Measurements from ENCODE around the gene ME3.
"Not testable (repeated sequence)": the region's sequence is repeated elsewhere in the genome, so short reads cannot be mapped to it uniquely, and the experiment has no call there.

Gene ME3

DNA sequence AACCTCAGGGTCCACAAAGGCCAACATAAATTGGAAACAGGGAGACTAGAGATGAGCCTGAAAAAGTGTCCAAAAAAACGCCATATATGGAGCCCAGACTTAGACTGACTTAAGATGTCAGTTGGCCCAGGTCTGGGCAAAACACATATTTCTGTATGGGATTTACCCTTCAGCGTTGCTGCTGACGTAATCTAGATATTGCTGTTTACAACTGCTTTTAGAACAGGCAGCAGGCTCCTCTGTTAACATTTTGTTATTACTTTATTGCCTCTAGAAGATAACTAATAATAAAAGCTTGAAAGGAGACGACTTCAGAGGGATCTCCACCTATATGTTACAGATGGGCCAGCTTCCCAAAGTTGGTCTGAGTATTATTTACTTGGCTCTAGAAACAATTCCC, 8.7 kb downstream of the ME3 start:
- DNase-seq (ENCODE audit: low read depth in 3 of 3), result no peak

DNA sequence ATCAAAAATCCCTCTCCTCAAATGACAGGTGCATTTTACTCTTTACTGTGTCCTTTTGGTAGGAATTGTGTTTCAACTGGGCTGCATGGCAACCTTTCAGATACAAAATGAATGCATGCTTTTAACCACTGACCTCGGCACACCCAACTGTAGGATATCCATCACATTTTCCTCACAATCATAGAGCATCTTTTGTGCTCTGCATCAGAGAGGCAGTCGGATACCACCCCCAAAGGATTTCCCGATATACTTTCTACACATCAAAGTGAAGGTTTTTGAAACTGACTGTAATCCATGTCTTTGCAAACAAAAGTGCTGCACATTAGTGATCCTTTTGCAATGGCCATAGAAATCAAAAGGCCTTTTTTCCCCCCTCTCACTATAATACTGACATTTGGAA, 9.1 kb downstream of the ME3 start:
- DNase-seq (ENCODE audit: low read depth in 3 of 3), result no peak

DNA sequence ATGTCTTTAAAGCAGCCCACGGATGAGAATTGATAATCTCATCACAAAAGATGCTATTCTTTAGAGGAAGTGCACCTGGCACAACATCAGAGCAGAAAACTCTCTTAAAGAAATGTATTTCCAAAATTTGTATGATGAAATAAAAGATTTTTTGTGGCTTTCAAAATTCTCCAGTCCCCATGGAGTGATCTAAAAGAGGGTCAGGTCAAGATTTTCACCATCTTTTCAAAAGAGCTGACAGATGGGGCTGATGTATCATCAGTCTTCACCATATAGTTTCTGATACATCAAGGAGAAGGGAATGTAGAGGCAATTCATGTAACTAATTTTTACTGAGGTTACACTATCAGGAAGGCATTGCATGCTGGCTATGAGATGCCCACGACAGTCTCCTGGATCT, 11.7 kb downstream of the ME3 start:
- DNase-seq (ENCODE audit: low read depth in 3 of 3), result no peak

DNA sequence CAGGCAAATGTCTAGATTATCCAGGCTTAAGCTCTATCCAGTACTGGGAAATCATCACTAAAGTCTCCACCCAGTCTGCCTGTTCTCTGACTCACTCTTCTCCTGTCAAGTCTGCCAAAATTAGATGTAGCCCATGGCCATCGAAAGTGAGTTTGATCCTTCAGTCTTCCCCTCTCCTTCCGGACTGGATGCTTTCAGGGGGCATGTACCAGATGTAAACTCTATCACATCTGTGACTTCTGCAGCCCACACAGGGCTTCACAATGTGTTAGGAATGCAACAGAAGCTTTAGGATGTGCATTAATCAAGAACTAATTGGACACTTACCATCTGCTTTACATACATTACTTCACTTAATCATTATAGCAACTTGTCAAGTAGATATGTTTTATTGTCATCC, 12.3 kb downstream of the ME3 start:
- DNase-seq (ENCODE audit: low read depth in 3 of 3), result no peak

DNA sequence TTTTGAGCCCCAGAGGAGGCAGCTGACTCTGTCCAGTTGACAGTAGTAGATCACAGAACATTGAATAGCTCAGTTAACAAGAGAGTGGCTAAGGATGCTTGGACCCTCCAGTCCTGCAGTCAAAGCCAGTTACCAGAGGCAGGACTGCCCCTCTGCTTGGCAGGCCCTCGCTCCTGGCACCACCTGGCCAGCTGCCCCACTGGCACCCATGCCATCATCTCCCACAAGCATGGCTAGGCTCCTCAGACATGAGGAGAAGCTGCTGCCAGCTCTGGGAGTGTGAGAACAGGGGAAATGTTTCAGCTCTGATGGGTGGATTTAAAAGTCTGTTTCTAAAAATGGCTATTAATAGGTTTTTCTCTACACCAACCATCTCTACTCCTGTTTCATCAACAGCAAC, 13.9 kb downstream of the ME3 start:
- DNase-seq (ENCODE audit: low read depth in 3 of 3), result no peak

DNA sequence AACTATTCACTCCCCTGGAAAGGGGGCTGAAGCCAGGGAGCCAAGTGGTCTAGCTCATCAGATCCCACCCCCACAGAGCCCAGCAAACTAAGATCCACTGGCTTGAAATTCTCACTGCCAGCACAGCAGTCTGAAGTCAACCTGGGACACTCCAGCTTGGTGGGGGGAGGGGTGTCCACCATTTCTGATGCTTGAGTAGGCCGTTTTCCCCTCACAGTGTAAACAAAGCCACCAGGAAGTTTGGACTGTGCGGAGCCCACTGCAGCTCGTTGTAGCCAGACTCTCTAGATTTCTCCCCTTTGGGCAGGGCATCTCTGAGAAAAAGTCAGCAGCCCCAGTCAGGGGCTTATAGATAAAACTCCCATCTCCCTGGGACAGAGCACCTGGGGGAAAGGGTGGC, 27.2 kb downstream of the ME3 start:
- not testable (repeated sequence) for DNase-seq (ENCODE audit: low read depth in 3 of 3)

DNA sequence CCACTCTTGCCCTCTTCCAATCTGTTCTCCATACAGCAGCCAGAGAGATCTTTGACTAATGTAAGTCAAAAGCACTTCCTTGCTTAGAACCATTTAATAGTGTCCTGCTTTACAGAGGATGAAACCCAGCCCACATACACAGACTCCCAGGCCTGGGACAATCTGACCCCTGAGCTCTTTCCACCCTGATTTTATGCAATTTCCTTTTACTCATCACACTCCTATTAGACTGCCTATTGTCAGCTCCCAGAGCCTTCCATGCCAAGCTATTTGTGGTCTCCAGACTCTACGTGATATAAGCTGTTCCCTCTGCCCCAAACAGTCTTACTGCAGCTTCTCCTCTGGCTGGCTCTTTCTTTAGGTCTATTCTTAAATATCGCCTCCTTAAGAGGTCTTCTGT, 28.1 kb downstream of the ME3 start:
- no peak for DNase-seq (ENCODE audit: low read depth in 3 of 3)

DNA sequence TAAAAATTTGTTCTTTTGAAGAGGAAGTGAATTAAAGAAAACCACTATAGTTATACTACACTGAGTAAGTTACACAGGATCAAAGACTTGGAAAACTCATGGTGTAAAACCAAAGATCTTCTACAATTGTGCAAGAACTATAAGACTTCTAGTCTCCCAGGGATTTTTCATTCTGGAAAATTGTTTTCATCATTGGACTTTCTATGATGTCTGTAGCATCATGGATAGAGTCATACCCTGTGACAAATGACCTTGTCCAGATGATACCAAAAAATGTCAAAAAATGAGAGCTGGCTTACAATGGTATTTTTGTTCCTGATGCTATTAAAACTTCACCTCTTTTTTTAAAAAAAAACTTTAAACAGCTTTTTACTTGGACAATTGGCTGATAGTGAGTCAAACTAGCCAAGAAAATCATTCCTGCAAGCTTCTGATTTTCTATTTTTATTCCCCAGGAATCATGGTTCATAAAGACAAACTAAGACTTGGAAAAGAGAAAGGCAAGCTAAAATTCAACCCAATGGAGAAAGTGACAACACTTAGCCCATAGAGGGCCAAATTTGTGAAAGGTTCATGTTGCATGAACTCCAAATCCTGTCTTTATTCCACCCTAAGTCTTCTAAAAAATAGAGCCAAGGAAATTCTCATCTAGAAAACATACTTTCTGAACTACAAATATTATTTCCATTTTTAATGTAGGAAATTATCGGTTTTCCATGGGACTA, 30.7 kb downstream of the ME3 start:
- no peak for DNase-seq (ENCODE audit: low read depth in 3 of 3)

DNA sequence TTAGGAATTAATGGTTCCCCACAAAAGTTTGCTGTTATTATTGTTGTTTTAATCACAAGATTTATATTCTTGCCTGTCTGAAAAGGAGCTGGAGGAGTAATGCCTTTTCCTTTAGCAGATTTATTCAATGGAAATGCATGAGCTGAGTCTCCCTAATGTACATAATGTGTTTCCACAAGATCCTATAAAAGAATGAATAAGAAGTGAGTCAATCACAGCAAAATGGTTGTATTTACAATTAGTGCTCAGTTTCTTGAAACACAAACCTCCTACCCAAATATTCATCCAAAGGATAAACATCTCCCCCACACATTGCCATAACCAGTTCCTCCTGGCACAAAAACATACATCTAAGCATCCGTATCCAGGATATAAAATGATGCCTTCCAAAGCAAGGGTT, 33.3 kb downstream of the ME3 start:
- DNase-seq (ENCODE audit: low read depth in 3 of 3), result no peak

DNA sequence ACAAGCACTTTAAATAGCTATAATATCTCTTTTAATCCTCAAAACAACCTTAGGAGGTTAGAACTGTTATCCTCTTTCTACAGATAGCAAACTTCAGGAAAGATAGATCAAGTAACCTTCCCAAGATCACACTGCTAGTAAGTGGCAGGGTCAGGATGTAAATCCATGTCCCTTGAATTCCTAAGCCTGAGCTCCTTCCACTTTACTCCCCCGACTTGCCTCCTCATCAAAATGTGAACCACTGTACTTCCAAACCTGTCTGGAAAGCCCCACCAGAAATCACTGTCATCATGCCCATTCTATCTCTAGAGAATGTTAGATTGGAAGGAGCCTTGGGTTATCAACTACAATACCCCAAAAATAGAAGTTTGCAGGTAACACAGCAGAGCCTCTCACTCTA, 33.7 kb downstream of the ME3 start:
- no peak for DNase-seq (ENCODE audit: low read depth in 3 of 3)

DNA sequence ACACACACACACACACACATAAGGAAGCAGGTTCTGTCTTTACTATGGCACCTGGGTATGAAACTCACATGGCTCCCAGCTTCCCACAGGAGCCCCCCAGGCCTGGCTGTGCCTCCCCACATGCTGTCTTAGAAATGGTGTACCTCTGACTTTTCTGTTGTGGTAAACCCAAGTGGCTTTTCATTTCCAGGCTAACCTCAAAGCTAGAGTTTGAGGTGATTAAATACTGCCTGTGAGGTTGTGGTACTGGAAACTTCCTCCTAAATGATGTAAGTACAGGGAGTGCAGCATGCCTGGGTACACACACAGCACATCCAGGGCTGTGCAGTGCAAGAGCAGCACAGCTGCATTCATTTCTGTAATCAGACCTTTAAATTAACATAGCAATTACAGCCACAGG, 34.4 kb downstream of the ME3 start:
- DNase-seq (ENCODE audit: low read depth in 3 of 3), result no peak

DNA sequence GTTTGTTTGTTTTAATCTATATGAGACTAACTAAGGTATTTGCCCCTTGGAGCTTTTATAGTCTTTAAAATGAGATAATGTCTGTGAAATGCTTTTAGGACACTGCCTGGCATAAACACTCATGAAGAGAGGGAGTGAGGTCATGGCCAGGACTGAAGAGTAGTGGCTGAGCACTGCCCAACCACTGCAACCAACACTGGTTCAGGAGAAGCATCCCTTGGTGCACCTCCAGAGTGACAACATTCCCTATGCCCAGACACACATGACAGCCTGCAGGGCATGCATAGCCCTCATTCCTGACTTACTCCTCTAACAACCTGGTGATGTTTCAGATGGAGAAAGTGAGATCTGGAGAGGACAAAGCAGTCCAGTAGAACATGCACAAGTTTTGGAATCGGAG, 36.1 kb downstream of the ME3 start:
- no peak for DNase-seq (ENCODE audit: low read depth in 3 of 3)

DNA sequence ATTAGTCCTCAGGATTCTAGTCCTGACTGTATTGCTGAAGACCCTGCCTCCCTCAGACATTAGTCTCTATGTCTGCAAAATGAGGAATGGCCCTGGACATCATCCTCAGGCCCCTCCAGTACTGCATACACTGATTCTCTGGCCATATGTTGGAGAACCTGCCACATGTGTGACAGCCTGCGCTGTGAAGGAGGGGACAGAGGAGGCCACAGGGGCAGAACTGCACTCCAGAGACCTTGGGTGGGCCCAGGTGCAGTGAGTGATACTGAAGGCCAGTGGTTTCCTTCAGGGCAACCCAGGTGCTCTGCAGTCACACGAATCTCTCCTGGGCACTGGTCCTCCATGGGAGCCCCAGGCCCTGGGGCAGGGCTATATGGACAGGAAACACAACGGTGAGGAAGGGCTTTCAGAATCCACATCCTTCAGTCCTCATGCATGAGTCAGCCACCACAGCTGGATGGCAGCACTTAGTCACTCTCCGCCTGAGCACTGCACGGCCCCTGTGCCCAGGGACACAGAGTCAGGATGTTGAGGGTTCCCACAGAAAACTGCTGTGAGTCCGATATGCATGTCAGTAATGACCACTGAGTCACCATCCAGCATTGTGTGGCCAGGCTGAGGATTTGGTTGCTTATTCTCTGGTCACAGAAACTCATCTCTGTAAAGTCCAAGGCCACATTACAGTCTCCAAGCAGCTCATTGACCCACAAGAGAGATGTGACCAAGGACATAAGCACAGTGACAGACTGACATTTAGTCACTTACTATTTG, 39.7 kb downstream of the ME3 start:
- no peak for DNase-seq (ENCODE audit: low read depth in 3 of 3)

DNA sequence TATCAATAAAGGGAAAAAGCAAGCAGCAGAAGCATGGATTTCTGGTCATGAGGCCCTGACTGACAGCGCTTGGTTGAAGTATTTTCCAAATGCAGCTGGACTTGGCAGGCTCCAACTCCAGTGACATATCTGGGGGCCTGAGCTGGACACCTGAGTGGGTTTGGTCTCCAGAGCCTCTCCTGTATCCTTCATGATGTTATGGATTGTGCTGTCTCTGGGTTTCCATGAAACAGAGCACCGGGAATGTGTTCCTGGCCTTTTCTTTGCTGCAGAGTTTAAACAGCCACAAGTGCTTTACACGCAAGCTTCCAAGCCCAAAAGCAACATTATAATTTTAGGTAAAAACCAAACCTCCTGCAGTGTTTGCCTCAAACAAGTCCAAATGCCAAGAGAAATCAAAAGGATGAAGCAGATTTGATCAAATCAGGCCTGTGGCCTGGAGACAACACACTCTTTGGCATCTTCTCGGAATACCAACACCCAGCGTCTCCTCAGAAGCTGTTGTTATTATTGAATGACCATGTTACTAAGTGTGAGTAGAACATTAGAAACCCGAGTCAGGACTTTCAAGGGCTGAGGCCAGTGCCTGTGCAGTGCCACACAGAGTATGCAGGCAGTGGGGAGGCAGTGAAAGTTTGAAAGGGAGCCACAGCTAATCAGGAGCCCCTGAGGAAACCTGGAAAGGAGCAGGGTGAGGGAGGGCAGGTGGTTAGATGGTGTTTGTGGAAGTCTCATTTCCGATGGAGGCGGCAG, 42.0 kb downstream of the ME3 start:
- DNase-seq (ENCODE audit: low read depth in 3 of 3), result no peak

DNA sequence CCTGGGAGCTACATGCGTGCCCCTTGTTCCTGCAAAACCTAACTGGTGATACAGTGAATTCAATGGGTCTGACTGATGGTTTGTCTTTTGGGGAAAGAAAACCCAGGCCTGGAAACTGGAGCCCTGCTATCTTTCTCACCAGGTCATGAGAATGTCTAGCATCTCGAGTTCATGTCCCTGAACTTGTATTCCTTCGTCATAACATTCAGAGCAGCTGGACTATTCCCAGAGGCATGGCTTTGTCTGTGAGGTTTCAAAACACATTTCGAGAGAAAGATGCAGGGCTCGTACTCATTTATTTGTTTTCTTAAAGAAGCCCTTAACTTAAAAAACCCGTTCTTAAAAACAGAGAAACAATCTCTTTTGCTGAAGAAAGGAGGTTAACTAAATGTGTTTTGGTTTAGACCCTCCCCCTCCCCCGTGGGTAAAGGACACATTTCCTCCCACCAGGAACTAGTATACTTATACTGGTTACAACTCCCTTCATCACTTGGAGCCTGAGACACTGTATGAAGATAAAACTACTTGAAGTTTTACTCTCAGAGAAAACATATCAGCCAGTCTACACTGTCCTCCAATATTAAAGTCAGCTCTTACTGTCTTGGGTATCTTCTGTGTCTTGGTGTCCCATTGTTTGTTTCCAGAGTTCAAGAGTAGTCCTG, 43.2 kb downstream of the ME3 start:
- DNase-seq (ENCODE audit: low read depth in 3 of 3), result no peak

DNA sequence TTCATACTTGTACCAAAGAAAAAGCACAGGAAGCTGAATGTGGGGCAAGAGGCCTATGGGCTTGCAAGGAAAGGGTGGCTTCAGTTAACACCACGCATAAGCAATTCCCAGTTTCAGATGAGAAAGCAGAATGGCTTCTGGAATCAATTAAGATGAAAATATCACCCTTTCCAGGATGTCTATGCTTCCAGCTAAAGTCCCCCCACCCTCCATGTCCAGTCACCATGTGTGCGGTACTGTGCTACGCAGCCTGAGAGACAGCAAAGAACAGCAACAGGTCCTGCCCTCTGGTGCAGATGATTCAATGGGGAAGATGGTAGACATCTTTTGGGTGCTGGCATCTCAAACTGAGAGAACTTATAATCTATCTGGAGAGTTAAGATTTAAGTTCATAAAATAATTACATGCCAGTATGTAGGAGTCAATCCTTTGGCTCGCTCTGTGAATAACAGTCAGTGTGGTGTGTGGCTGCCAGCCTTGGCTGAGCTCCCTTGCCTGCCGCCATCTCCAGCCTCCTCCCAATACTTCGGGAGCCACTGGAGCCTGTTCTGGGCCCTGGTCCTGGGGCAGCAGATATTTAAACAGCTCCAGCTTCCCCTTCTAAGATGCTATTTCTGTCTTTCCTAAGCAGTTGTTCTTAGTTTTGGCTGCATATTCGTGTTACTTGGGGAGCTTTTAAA, 44.5 kb downstream of the ME3 start:
- no peak for DNase-seq (ENCODE audit: low read depth in 3 of 3)

DNA sequence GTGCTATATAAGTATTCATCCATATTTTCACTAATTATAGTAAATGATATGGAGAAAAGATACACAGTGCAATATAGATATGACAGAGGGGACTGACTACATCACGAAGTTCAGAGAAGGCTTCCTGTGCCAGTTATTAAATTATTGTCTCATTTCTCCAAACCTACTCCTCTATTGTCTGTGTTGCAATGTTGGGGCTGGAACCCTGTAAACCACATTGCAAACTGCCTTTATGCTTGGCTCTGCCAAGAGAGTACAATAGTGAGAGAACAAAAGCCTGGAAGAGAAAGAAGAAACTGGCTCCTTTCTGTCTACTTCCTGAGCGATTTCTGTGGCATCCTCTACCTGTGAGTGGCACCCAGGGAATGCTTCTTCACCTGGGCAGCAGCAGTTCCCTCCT, 46.4 kb downstream of the ME3 start:
- no peak for DNase-seq (ENCODE audit: low read depth in 3 of 3)

DNA sequence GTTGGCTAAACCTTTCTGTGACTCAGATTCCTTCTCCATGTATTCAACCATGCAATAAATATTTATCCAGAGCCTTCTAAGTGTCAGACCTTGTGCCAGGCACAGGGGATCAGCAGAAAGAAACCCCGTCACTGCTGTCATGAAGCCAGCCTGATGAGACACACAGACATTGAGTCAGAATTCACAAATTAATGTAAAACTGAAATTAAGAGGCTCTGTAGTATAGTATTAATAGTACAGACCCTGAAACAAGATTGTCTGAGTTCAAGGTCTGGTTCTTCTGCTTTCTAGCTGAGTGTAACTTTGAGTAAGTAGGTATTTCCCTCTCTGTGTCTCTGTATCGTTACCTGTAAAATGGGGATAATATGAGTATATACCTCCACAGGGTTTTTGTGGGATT, 46.9 kb downstream of the ME3 start:
- DNase-seq (ENCODE audit: low read depth in 3 of 3), result no peak

DNA sequence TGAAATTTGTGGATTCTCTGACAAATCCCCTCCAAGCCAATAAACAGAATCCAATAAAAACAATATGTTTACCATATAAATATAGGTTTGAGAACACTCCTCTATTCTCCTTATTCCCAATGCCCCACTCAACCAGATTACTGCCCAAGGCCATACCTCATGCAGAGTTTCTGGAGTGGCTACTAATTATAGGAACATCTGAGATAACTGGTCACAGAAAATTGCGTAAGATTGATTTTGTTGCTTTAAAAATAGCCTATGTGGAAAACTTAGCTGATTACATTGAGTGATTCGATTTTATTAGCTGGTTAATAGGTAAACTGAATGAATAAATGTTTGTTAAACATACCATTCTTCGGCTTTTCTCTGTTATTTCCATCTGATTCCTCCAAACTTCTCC, 48.0 kb downstream of the ME3 start:
- no peak for DNase-seq (ENCODE audit: low read depth in 3 of 3)

DNA sequence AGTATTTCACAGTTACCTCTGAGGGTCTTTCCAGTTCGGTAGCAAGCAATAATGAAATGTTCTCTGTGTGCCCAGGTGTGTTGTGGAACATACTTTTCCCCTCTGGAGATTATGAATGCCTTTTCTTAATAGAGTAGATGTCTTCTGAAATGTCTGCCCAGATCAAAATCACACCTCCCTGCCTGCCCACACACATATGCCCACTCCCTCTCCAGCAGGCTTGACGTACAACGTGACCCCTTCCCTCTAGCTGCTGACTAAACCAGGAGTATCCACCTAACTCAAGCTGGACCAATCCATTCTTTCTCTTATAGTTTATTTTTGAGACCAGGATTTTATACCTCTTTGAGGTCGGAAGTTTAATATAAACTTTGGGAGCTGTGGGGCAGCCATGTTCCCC, 48.7 kb downstream of the ME3 start:
- no peak for DNase-seq (ENCODE audit: low read depth in 3 of 3)

DNA sequence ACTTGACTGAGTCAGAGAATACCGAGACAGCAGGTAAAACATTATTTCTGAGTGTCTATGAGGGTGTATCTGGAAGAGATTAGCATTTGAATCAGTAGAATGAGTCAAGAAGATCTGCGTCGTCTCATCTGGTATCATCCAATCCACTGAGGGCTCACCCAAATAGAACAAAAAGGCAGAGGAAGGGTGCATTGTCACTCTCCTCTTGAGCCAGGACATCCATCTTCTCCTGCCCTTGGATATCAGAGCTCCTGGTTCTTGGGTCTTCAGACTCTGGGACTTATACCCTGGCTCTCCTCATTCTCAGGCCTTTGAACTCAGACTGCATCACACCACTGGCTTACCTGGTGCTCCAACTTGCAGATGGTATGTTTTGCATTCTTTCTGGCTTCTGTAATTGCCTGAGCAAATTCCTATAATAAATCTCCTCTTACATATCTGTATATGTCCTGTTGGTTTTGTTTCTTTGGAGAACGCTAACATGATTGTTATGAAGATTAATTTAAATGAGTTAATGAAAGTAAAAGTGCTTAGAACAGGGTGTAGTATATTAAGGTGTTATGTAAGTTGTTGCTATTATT, 49.3 kb downstream of the ME3 start:
- DNase-seq (ENCODE audit: low read depth in 3 of 3), result no peak

All from stimulated activated CD4-positive, alpha-beta T cell treated with anti-CD3 and anti-CD28 coated beads, TNF-alpha, amount 100 ng/mL, for 4 hours (primary cell).